Fibroblast of villous mesenchyme (primary cell): Measurements from ENCODE around the gene M6PR. TPM values are rescaled to one million over a fixed set of nuclear protein-coding genes. Genes with fewer than 3 reads are reported as not detected.

Experiments used
- DNase-seq: peaks from one replicate; pipeline ENCODE4 v3.0.0-alpha.2; 2010; ENCODE audit warnings: low read depth
- H3K4me3 ChIP-seq: 2 replicates; pipeline ENCODE4 v1.5.1; 2011; ENCODE audit warnings: low read depth, mild to moderate bottlenecking, low read length
- total RNA-seq: library from RNA; depleted of rRNA; stranded (reverse); fragments of >200 nt; gene quantifications from 2 replicates; pipeline ENCODE4 v1.2.3, GENCODE V29; 2012
- TF ChIP-seq, protein P1 (sequence below): IDR thresholded peaks from 2 replicates; pipeline ENCODE4 v1.5.1; 2012; ENCODE audit warnings: low read depth, mild to moderate bottlenecking, low read length; ENCODE audit not compliant: insufficient read depth

The M6PR gene
- total RNA-seq, 1 donor = 215 TPM

DNA sequence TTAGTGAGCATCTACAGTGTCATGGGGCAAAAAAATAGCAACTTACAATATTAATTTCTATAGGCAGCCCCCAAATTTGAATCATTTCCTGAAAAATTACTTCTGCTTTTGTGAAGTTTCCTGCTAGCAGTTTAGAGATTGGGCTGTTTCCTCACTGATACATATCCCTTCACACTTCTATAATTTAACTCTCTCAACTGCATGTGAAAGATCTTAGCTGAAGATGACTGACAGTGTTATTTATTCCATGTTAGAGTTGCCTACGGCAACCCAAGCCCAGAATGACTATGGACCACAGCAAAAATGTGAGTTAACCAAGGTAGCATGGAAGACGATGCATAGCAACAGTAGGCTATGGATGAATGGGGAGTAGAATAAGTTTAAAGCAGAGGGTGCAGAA lies 40.0 kb upstream of the M6PR start, which contains the start of gene KLRG1:
Gene KLRG1 (plus strand): TSS at position 134 of the 400 bp plus-strand sequence. CDS start 90 bp downstream, at position 224.
- H3K4me3 ChIP-seq = no peak within 1 kb of the TSS
- no peak for DNase-seq
- TF ChIP-seq, protein P1, sequence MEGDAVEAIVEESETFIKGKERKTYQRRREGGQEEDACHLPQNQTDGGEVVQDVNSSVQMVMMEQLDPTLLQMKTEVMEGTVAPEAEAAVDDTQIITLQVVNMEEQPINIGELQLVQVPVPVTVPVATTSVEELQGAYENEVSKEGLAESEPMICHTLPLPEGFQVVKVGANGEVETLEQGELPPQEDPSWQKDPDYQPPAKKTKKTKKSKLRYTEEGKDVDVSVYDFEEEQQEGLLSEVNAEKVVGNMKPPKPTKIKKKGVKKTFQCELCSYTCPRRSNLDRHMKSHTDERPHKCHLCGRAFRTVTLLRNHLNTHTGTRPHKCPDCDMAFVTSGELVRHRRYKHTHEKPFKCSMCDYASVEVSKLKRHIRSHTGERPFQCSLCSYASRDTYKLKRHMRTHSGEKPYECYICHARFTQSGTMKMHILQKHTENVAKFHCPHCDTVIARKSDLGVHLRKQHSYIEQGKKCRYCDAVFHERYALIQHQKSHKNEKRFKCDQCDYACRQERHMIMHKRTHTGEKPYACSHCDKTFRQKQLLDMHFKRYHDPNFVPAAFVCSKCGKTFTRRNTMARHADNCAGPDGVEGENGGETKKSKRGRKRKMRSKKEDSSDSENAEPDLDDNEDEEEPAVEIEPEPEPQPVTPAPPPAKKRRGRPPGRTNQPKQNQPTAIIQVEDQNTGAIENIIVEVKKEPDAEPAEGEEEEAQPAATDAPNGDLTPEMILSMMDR = no peak

GRCh38 chr12:8987685-8988084 lies 38.2 kb upstream of the M6PR start:
- DNase-seq = no peak
- no peak overlapping the region for H3K4me3 ChIP-seq
- TF ChIP-seq, protein P1 = no peak

DNA sequence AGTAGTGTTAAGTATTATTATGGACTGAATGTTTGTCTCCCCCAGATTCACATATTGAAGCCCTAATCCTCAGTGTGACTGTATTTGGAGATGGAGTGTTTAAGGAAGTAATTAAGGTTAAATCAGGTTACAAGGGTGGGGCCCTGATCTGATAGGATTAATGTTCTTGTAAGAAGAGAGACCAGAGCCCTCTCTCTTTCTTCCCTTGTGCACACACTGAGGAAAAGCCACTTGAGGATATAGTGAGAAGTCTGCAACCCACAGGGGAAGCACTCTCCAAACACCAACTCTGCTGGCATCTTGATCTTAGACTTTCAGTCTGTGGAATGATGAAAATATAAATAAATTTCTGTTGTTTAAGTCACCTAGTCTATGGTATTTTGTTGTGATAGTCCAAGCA lies 37.7 kb upstream of the M6PR start:
- no peak overlapping the region for H3K4me3 ChIP-seq
- DNase-seq = no peak
- TF ChIP-seq, protein P1 = no peak

GRCh38 chr12:8985213-8985754 lies 35.8 kb upstream of the M6PR start:
- DNase-seq = no peak
- TF ChIP-seq, protein P1 = no peak
- no peak overlapping the region for H3K4me3 ChIP-seq

- DNase-seq = no peak
- no peak overlapping the region for H3K4me3 ChIP-seq
- TF ChIP-seq, protein P1 = no peak
Measured at GRCh38 chr12:8980137-8980536, 30.7 kb upstream of the M6PR start.

DNA sequence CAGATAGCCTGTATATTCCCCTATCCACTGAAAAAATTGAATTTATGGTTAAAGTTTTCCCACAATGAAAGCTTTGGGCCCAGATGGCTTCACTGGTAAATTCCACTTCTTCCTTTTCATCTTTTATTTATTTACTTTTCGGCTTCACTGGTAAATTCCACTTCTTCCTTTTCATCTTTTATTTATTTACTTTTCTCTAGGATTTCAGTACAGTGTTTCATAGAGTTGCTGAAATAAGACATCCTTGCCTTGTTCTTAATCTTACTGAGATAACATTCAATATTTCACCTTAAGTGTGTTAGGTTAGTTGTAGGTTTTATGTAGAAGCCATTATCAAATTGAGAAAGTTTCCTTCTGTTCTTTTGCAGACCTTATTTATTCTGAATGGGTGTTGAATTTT lies 21.0 kb upstream of the M6PR start:
- no peak overlapping the region for H3K4me3 ChIP-seq
- no peak for DNase-seq
- TF ChIP-seq, protein P1 = no peak

- no peak overlapping the region for H3K4me3 ChIP-seq
- no peak for DNase-seq
- TF ChIP-seq, protein P1 = no peak
Measured at GRCh38 chr12:8969861-8970411, 20.5 kb upstream of the M6PR start.
